Stimulated activated CD4-positive, alpha-beta T cell treated with anti-CD3 and anti-CD28 coated beads, TNF-alpha, amount 100 ng/mL, for 1 hour (primary cell): ENCODE measurements around the gene STX4.

Experiments used
- DNase-seq, 3 donors: peaks; one replicate each; pipeline ENCODE4 v3.0.0-alpha.2; 2020; ENCODE audit warnings: low read depth in 3 of 3, low spot score in 1 of 3

The STX4 gene

DNA sequence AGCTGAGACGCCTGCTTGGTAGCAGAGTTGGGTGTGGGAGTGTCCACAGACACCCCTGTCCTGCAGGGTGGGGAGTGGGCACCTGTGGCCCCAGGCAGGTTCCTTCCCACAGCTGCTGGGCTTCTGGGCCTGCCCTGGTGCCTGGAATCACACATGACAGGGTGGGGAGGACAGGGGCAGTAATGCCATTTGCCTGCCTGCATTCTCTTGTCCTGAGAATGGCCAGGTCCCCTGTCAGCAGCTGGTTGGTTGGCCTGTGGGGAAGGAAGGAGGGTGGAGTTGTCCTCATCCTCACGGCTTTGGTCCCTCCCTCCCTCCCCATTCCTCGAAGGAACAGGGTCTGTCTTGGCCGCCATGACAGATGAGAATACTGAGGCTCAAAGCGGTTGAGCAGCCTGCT is 50.2 kb downstream of the STX4 start:
- no peak for DNase-seq

DNA sequence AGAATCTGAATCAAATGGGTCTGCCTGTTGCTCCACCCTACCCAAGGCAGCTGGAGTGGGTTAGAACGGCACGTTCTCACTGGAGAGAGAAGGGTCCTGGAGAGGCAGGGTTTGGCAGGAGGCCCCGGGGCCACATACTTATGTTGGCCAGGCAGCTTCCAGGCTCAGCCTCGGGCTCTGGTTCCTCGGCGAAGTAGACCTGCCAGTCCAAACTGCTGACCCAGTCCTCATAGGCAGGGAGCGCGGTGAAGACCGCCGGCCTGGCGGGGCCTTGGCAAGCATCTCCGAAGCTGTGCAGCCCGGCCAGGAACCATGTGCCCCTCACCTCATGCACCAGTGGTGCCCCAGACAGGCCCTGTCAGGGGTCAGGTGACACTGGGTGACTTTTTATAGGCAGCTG is 50.6 kb downstream of the STX4 start:
- DNase-seq, result no peak

- DNase-seq, result no peak
These were observed 51.4 kb downstream of the STX4 start for GRCh38 chr16:31084584-31085302.

GRCh38 chr16:31085411-31085810 is 52.1 kb downstream of the STX4 start:
- no peak for DNase-seq

- DNase-seq, result no peak
These were observed 52.7 kb downstream of the STX4 start for GRCh38 chr16:31085873-31086628.

DNA sequence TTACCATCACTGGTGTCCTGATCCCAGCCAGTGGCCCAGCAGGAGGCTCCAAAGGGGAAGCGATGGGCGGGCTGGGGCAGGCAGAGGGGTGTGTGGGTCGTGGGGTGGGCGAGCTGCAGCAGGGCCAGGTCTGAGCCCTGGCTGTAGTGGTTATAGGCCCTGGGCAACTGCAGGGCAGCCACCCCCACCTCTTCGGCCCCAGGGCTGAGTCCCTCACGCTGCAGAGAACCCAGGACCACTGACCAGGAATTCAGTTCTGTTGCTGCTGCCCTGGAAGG is 53.2 kb downstream of the STX4 start:
- no peak for DNase-seq

- no peak for DNase-seq
These were observed 54.1 kb downstream of the STX4 start for GRCh38 chr16:31087481-31087880.

DNA sequence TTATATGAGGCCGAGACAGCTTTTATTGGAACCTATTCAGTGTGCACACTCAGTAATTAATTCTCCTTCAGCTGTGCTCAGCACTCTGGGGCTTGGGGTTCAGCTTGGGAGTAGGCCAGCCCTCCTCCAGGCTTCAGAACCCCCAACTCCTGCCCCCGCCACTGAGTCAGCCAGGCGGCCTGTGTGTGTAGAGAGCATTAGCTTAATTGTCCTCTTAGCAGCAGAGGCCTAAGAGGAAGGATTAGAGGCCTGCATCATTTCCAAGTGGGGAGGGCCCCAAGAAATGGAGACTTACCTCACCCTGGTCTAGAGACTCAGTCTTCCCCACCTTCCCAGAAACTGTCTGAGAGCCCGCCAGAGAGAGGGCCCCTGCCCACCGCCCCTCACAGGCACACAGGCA is 54.6 kb downstream of the STX4 start:
- no peak for DNase-seq

GRCh38 chr16:31088459-31089183 is 55.3 kb downstream of the STX4 start, which contains the start of gene PRSS53:
TSS of gene PRSS53 (minus strand) at chr16:31088943. CDS start at chr16:31088809, 134 bp downstream.
- DNase-seq, result no peak

- DNase-seq, result no peak
These were observed 55.8 kb downstream of the STX4 start for GRCh38 chr16:31089199-31089598.
